ENCODE measurements around the gene TNXB. TPM values are rescaled to one million over a fixed set of nuclear protein-coding genes. Genes with fewer than 3 reads are reported as not detected.
A peak's percentile ranks its signal among the peaks of the same experiment; 100 is the strongest.

The TNXB gene
- total and polyA plus RNA-seq, 5 donors from 2014 or later = 0.15 to 11.2 (median 0.46) TPM; not detected in 2

GRCh38 chr6:32151863-32152768 is 43.0 kb upstream of the TNXB start, which contains the start of gene PRRT1:
PRRT1 (minus strand) TSS chr6:32151939; CDS start chr6:32151827, 112 bp downstream.
- DNase-seq = no peak
- H3K4me3 Mint-ChIP-seq = peak within 1 kb of the TSS; percentile 71 to 91 (median 79)
- peaks cover 6% of the 10 kb centered on the region for H3K27me3 ChIP-seq (ENCODE audit: control insufficient read depth, insufficient read depth, low read length)
- peaks cover 0 to 67% (median 31%) of the 10 kb centered on the region in 4 donors for H3K4me1 Mint-ChIP-seq
- H3K4me1 ChIP-seq (ENCODE audit: control insufficient read depth, insufficient read depth, low read length, poor library complexity, severe bottlenecking) = peaks cover 20% of the 10 kb centered on the region
- peaks cover 46% of the 10 kb centered on the region for H3K27me3 Mint-ChIP-seq
- peaks cover 0 to 6% (median 0%) of the 10 kb centered on the region in 7 donors for H3K9me3 Mint-ChIP-seq
- no peaks in the 10 kb centered on the region for H3K36me3 ChIP-seq (ENCODE audit: control insufficient read depth, insufficient read depth, low read length)
- peak within 1 kb of the TSS in 2 of 3 donors; percentile 13 to 22 for H3K27ac Mint-ChIP-seq
- no peak within 1 kb of the TSS for H3K4me3 ChIP-seq (ENCODE audit: low read depth, low read length)
- no peak for ATAC-seq (ENCODE audit: low read depth in 2 of 2)
- no peak within 1 kb of the TSS for H3K27ac ChIP-seq (ENCODE audit: insufficient read depth, low read length, poor library complexity, severe bottlenecking)
- no peaks in the 10 kb centered on the region for H3K36me3 Mint-ChIP-seq
- H3K9me3 ChIP-seq (ENCODE audit: control insufficient read depth in 2 of 2, low read length in 2 of 2) = no peaks in the 10 kb centered on the region

- Histone ChIP-seq H3K36me3 (ENCODE audit: control insufficient read depth, insufficient read depth, low read length) (no peaks in the 10 kb centered on the region), H3K4me1 (ENCODE audit: control insufficient read depth, insufficient read depth, low read length, poor library complexity, severe bottlenecking) (peaks cover 20% of the 10 kb centered on the region), H3K4me3 (ENCODE audit: low read depth, low read length) (no peak overlapping the region), H3K27me3 (ENCODE audit: control insufficient read depth, insufficient read depth, low read length) (peaks cover 6% of the 10 kb centered on the region), H3K9me3 (ENCODE audit: control insufficient read depth in 2 of 2, low read length in 2 of 2) (no peaks in the 10 kb centered on the region), H3K27ac (ENCODE audit: insufficient read depth, low read length, poor library complexity, severe bottlenecking) (no peak overlapping the region)
- peak overlapping the region; percentile 40 to 77 (median 67) for H3K4me3 Mint-ChIP-seq
- peak overlapping the region in 2 of 3 donors; percentile 6 to 13 for H3K27ac Mint-ChIP-seq
- peaks cover 0 to 6% (median under 1%) of the 10 kb centered on the region in 7 donors for H3K9me3 Mint-ChIP-seq
- ATAC-seq (ENCODE audit: low read depth in 2 of 2) = no peak
- peaks cover 52% of the 10 kb centered on the region for H3K27me3 Mint-ChIP-seq
- no peaks in the 10 kb centered on the region for H3K36me3 Mint-ChIP-seq
- DNase-seq = no peak
- peaks cover under 1 to 67% (median 32%) of the 10 kb centered on the region in 4 donors for H3K4me1 Mint-ChIP-seq
Measured at GRCh38 chr6:32151181-32151862, 42.2 kb upstream of the TNXB start.

GRCh38 chr6:32149932-32150870 is 41.1 kb upstream of the TNXB start:
- Mint-ChIP-seq H3K4me1 (peaks cover 8 to 61% (median 32%) of the 10 kb centered on the region in 4 donors), H3K4me3 (peak overlapping the region in 3 of 4 donors; percentile 33 to 77 (median 68)), H3K9me3 (peaks cover 0 to 6% (median 1%) of the 10 kb centered on the region in 7 donors), H3K27me3 (peaks cover 58% of the 10 kb centered on the region), H3K27ac (peak overlapping the region in 2 of 3 donors; percentile 14 to 53), H3K36me3 (no peaks in the 10 kb centered on the region)
- ATAC-seq (ENCODE audit: low read depth in 2 of 2) (no peak), DNase-seq (no peak)
- H3K4me1 ChIP-seq (ENCODE audit: control insufficient read depth, insufficient read depth, low read length, poor library complexity, severe bottlenecking) = peaks cover 18% of the 10 kb centered on the region
- H3K27ac ChIP-seq (ENCODE audit: insufficient read depth, low read length, poor library complexity, severe bottlenecking) = no peak overlapping the region
- peaks cover 6% of the 10 kb centered on the region for H3K27me3 ChIP-seq (ENCODE audit: control insufficient read depth, insufficient read depth, low read length)
- no peaks in the 10 kb centered on the region for H3K36me3 ChIP-seq (ENCODE audit: control insufficient read depth, insufficient read depth, low read length)
- no peak overlapping the region for H3K4me3 ChIP-seq (ENCODE audit: low read depth, low read length)
- no peaks in the 10 kb centered on the region for H3K9me3 ChIP-seq (ENCODE audit: control insufficient read depth in 2 of 2, low read length in 2 of 2)

GRCh38 chr6:32149092-32149755 is 40.1 kb upstream of the TNXB start:
- H3K4me1 ChIP-seq (ENCODE audit: control insufficient read depth, insufficient read depth, low read length, poor library complexity, severe bottlenecking) = peaks cover 9% of the 10 kb centered on the region

GRCh38 chr6:32148289-32149091 is 39.4 kb upstream of the TNXB start:
- ATAC-seq (ENCODE audit: low read depth in 2 of 2) (peak; percentile 70 to 76), DNase-seq (peak; percentile 59 to 76 (median 68))
- peak overlapping the region; percentile 59 to 86 (median 61) for H3K27ac Mint-ChIP-seq
- peak overlapping the region; percentile 83 to 92 (median 89) for H3K4me3 Mint-ChIP-seq
- no peaks in the 10 kb centered on the region for H3K36me3 Mint-ChIP-seq
- H3K27ac ChIP-seq (ENCODE audit: insufficient read depth, low read length, poor library complexity, severe bottlenecking) = no peak overlapping the region
- H3K36me3 ChIP-seq (ENCODE audit: control insufficient read depth, insufficient read depth, low read length) = no peaks in the 10 kb centered on the region
- H3K4me1 ChIP-seq (ENCODE audit: control insufficient read depth, insufficient read depth, low read length, poor library complexity, severe bottlenecking) = peaks cover 2% of the 10 kb centered on the region
- H3K4me1 Mint-ChIP-seq = peaks cover 8 to 45% (median 24%) of the 10 kb centered on the region in 4 donors
- peaks cover 0 to 6% (median 1%) of the 10 kb centered on the region in 7 donors for H3K9me3 Mint-ChIP-seq
- H3K9me3 ChIP-seq (ENCODE audit: control insufficient read depth in 2 of 2, low read length in 2 of 2) = no peaks in the 10 kb centered on the region
- H3K27me3 Mint-ChIP-seq = peaks cover 63% of the 10 kb centered on the region
- peaks cover 6% of the 10 kb centered on the region for H3K27me3 ChIP-seq (ENCODE audit: control insufficient read depth, insufficient read depth, low read length)
- no peak overlapping the region for H3K4me3 ChIP-seq (ENCODE audit: low read depth, low read length)

More at GRCh38 chr6:32149092-32149755, 40.1 kb upstream of the TNXB start:
- ATAC-seq (ENCODE audit: low read depth in 2 of 2) = peak in 1 of 2 donors; percentile 15
- H3K27ac ChIP-seq (ENCODE audit: insufficient read depth, low read length, poor library complexity, severe bottlenecking) = no peak overlapping the region
- Mint-ChIP-seq H3K4me3 (peak overlapping the region; percentile 83 to 92 (median 89)), H3K9me3 (peaks cover 0 to 6% (median 1%) of the 10 kb centered on the region in 7 donors), H3K4me1 (peaks cover 8 to 52% (median 26%) of the 10 kb centered on the region in 4 donors), H3K36me3 (no peaks in the 10 kb centered on the region), H3K27ac (peak overlapping the region in 2 of 3 donors; percentile 59 to 86), H3K27me3 (peaks cover 63% of the 10 kb centered on the region)
- peaks cover 6% of the 10 kb centered on the region for H3K27me3 ChIP-seq (ENCODE audit: control insufficient read depth, insufficient read depth, low read length)
- no peaks in the 10 kb centered on the region for H3K9me3 ChIP-seq (ENCODE audit: control insufficient read depth in 2 of 2, low read length in 2 of 2)
- no peak for DNase-seq
- H3K36me3 ChIP-seq (ENCODE audit: control insufficient read depth, insufficient read depth, low read length) = no peaks in the 10 kb centered on the region
- no peak overlapping the region for H3K4me3 ChIP-seq (ENCODE audit: low read depth, low read length)

- H3K4me3 Mint-ChIP-seq = peak overlapping the region in 3 of 4 donors; percentile 61 to 91 (median 83)
- ATAC-seq (ENCODE audit: low read depth in 2 of 2) (no peak), DNase-seq (no peak)
- no peaks in the 10 kb centered on the region for H3K36me3 Mint-ChIP-seq
- H3K27me3 ChIP-seq (ENCODE audit: control insufficient read depth, insufficient read depth, low read length) = peaks cover 6% of the 10 kb centered on the region
- H3K9me3 Mint-ChIP-seq = peaks cover 0 to 6% (median 1%) of the 10 kb centered on the region in 7 donors
- H3K27ac ChIP-seq (ENCODE audit: insufficient read depth, low read length, poor library complexity, severe bottlenecking) = no peak overlapping the region
- no peak overlapping the region for H3K4me3 ChIP-seq (ENCODE audit: low read depth, low read length)
- H3K4me1 ChIP-seq (ENCODE audit: control insufficient read depth, insufficient read depth, low read length, poor library complexity, severe bottlenecking) = no peaks in the 10 kb centered on the region
- H3K27me3 Mint-ChIP-seq = peaks cover 57% of the 10 kb centered on the region
- no peaks in the 10 kb centered on the region for H3K9me3 ChIP-seq (ENCODE audit: control insufficient read depth in 2 of 2, low read length in 2 of 2)
- peaks cover 8 to 36% (median 19%) of the 10 kb centered on the region in 4 donors for H3K4me1 Mint-ChIP-seq
- H3K27ac Mint-ChIP-seq = no peak overlapping the region
- no peaks in the 10 kb centered on the region for H3K36me3 ChIP-seq (ENCODE audit: control insufficient read depth, insufficient read depth, low read length)
Measured at GRCh38 chr6:32147401-32148132, 38.4 kb upstream of the TNXB start.
